Stimulated activated CD4-positive, alpha-beta T cell treated with anti-CD3 and anti-CD28 coated beads, Interleukin-4, amount 100 ng/mL, for 48 hours (primary cell): ENCODE data around the gene ZNF19.

Source experiments
- DNase-seq, 2 donors: peaks; one replicate each; pipeline ENCODE4 v3.0.0-alpha.2; 2020; ENCODE audit warnings: low read depth in 2 of 2

Gene ZNF19

GRCh38 chr16:71489122-71489521, at the start of gene ZNF19:
Gene ZNF19 (minus strand): TSS chr16:71489324. CDS start chr16:71482114, 7,210 bp downstream.
- DNase-seq = no peak

- DNase-seq = peak in 1 of 2 donors; percentile 24
Observed at GRCh38 chr16:71537643-71538042, 48.5 kb upstream of the ZNF19 start.

GRCh38 chr16:71536752-71537499, 47.8 kb upstream of the ZNF19 start:
- no peak for DNase-seq

- no peak for DNase-seq
Observed at GRCh38 chr16:71532366-71532765, 43.2 kb upstream of the ZNF19 start.

GRCh38 chr16:71528863-71529262, 39.7 kb upstream of the ZNF19 start:
- DNase-seq = no peak

- DNase-seq = no peak
Observed at GRCh38 chr16:71528257-71528656, 39.1 kb upstream of the ZNF19 start.

- no peak for DNase-seq
Observed at GRCh38 chr16:71526111-71526631, 37.0 kb upstream of the ZNF19 start, which contains the start of gene CHST4. Gene CHST4 (plus strand): TSS chr16:71526426. CDS start chr16:71536678, 10,252 bp downstream.

- DNase-seq = no peak
Observed at GRCh38 chr16:71524566-71525553, 35.7 kb upstream of the ZNF19 start.

- DNase-seq = no peak
Observed at GRCh38 chr16:71520550-71520949, 31.4 kb upstream of the ZNF19 start.

- DNase-seq = no peak
Observed at GRCh38 chr16:71515026-71515425, 25.9 kb upstream of the ZNF19 start.

GRCh38 chr16:71514476-71514875, 25.4 kb upstream of the ZNF19 start:
- DNase-seq = no peak

- no peak for DNase-seq
Observed at GRCh38 chr16:71513302-71513701, 24.2 kb upstream of the ZNF19 start.

- DNase-seq = no peak
Observed at GRCh38 chr16:71507061-71507460, 17.9 kb upstream of the ZNF19 start.

GRCh38 chr16:71504901-71505300, 15.8 kb upstream of the ZNF19 start:
- no peak for DNase-seq

GRCh38 chr16:71504051-71504450, 14.9 kb upstream of the ZNF19 start:
- peak in 1 of 2 donors; percentile 1 for DNase-seq

GRCh38 chr16:71501547-71501946, 12.4 kb upstream of the ZNF19 start:
- no peak for DNase-seq

GRCh38 chr16:71500964-71501363, 11.8 kb upstream of the ZNF19 start:
- no peak for DNase-seq

- DNase-seq = peak; percentile 9 to 22
Observed at GRCh38 chr16:71499775-71500364, 10.7 kb upstream of the ZNF19 start.

GRCh38 chr16:71498031-71498430, 8.9 kb upstream of the ZNF19 start:
- DNase-seq = no peak

GRCh38 chr16:71493213-71493612, 4.1 kb upstream of the ZNF19 start:
- DNase-seq = no peak

- DNase-seq = no peak
Observed at GRCh38 chr16:71492786-71493185, 3.7 kb upstream of the ZNF19 start.

- DNase-seq = no peak
Observed at GRCh38 chr16:71491054-71491453, 1.9 kb upstream of the ZNF19 start.
